Stomach (tissue), 9 donors: Measurements from ENCODE around the gene KIAA1191. TPM values are rescaled to one million over a fixed set of nuclear protein-coding genes. Genes with fewer than 3 reads are reported as not detected.

Source experiments
- DNase-seq, 2 donors: peaks; one replicate each; pipeline versions ENCODE4 v3.0.0 to v3.0.0-alpha.2; 2013 to 2019
- H3K27ac ChIP-seq, 5 donors: fragments of 200-600 bp in 4 of 5; sonication (generic) in 4 of 5; one replicate each; pipeline ENCODE4 v1.5.1; 2013 to 2019; ENCODE audit warnings: mild to moderate bottlenecking in 1 of 5, moderate library complexity in 1 of 5
- H3K27me3 ChIP-seq, 3 donors: fragments of 200-600 bp; sonication (generic); one replicate each; pipeline ENCODE4 v1.5.1; 2017 to 2019; ENCODE audit warnings: mixed run types in 1 of 3
- H3K36me3 ChIP-seq, 4 donors: fragments of 200-600 bp; sonication (generic); 1 replicate in 3 of 4; 2 replicates in 1 of 4; pipeline ENCODE4 v1.5.1; 2016 to 2019
- H3K4me1 ChIP-seq, 4 donors: fragments of 200-600 bp; sonication (generic); one replicate each; pipeline ENCODE4 v1.5.1; 2016 to 2019
- H3K4me3 ChIP-seq, 4 donors: fragments of 200-600 bp; sonication (generic) in 3 of 4; one replicate each; pipeline ENCODE4 v1.5.1; 2016 to 2019; ENCODE audit warnings: mild to moderate bottlenecking in 1 of 4
- H3K9me3 ChIP-seq, 4 donors: fragments of 200-600 bp; sonication (generic); one replicate each; pipeline ENCODE4 v1.5.1; 2016 to 2019
- CTCF ChIP-seq, 7 experiments: fragments of 450-650 bp in 4 of 7; fragments of 200-600 bp in 3 of 7; sonication (generic) in 3 of 7; IDR thresholded peaks; one replicate each; pipeline ENCODE4 v1.5.1; 2016 to 2019; ENCODE audit warnings: antibody characterized with exemption in 7 of 7, control low read depth in 2 of 7, mild to moderate bottlenecking in 1 of 7
- EP300 ChIP-seq: sonication (generic); formaldehyde crosslinking; IDR thresholded peaks from one replicate; pipeline ENCODE4 v1.6.1; 2017; ENCODE audit warnings: antibody characterized with exemption
- POLR2A ChIP-seq, 4 donors: fragments of 450-650 bp; IDR thresholded peaks; one replicate each; pipeline ENCODE4 v1.6.1; 2016; ENCODE audit warnings: antibody characterized with exemption in 4 of 4, control low read depth in 2 of 4, mild to moderate bottlenecking in 1 of 4, moderate library complexity in 1 of 4
- POLR2AphosphoS5 ChIP-seq, 3 donors: sonication (generic); formaldehyde crosslinking; IDR thresholded peaks; one replicate each; pipeline ENCODE4 v1.6.1; 2016; ENCODE audit warnings: antibody characterized with exemption in 3 of 3
- whole genome bisulfite sequencing, 5 donors: extraction: QIAGEN DNeasy Blood & Tissue Kit in 3 of 5; methylation state at CpG; one replicate each; pipeline versions ENCODE4 v1.1.5 to v1.1.7; 2013 to 2018; 5-methylcytosine and 5-hydroxymethylcytosine counted together
- intact Hi-C: fragments of 100-400 bp; cut with DNase I; formaldehyde crosslinking; loops from one replicate; pipeline ENCODE4 v1.15.1; 2023; ENCODE audit warnings: low total_unique reads
- polyA plus RNA-seq, 3 donors: library from polyadenylated mRNA; stranded (reverse); fragments of 200-250 nt; gene quantifications; one replicate each; pipeline ENCODE4 v1.2.3, GENCODE V29; 2013
- total RNA-seq, 5 donors: library from RNA; depleted of rRNA; stranded (reverse); fragments of >200 nt; gene quantifications; one replicate each; pipeline versions ENCODE4 v1.1.0 to v1.2.3, GENCODE V29; 2014 to 2016
- donor health status: healthy with polysubstance abuse.
- donor health status: Bipolar disorder and iron deficiency.
- donor health status: healthy.

The KIAA1191 gene
- total and polyA plus RNA-seq, 8 donors: 6.1 to 398 (median 86.1) TPM

- TF ChIP-seq CTCF (IDR thresholded peaks at IDR 0.05): no peak
- no peak for TF ChIP-seq POLR2AphosphoS5 (IDR thresholded peaks at IDR 0.05)
- TF ChIP-seq POLR2A (IDR thresholded peaks at IDR 0.05): no peak
- no peak for TF ChIP-seq EP300
- DNase-seq: no peak
- H3K4me1 ChIP-seq: peaks cover 16 to 33% (median 29%) of the 10 kb centered on the region in 4 donors
- no peaks in the 10 kb centered on the region for H3K27me3 ChIP-seq
- WGBS, 5 donors: 79 to 95% (median 90%) methylated on average over 4 of the region's 4 CpGs
- H3K4me3 ChIP-seq: no peak overlapping the region
- peaks cover 18 to 66% (median 60%) of the 10 kb centered on the region in 4 donors for H3K36me3 ChIP-seq
- H3K27ac ChIP-seq: no peak overlapping the region
- intact Hi-C loops: no loop called here
- H3K9me3 ChIP-seq: no peaks in the 10 kb centered on the region
Measured at GRCh38 chr5:176391479-176391878, 29.9 kb upstream of the KIAA1191 start.

- Histone ChIP-seq H3K9me3 (no peaks in the 10 kb centered on the region), H3K27ac (peak overlapping the region; percentile 93 to 98 (median 97)), H3K4me1 (peaks cover 16 to 36% (median 31%) of the 10 kb centered on the region in 4 donors), H3K4me3 (peak overlapping the region; percentile 71 to 100 (median 92)), H3K36me3 (peaks cover 22 to 66% (median 53%) of the 10 kb centered on the region in 4 donors), H3K27me3 (no peaks in the 10 kb centered on the region)
- DNase-seq: no peak
- WGBS, 5 donors: 26 to 41% (median 27%) methylated on average over 27 to 41 of the region's 41 CpGs
- no peak for TF ChIP-seq CTCF (IDR thresholded peaks at IDR 0.05)
- TF ChIP-seq POLR2A (IDR thresholded peaks at IDR 0.05): peak in 1 of 4 donors; percentile 69
- no peak for TF ChIP-seq EP300
- peak; percentile 5 to 93 (median 64) for TF ChIP-seq POLR2AphosphoS5 (IDR thresholded peaks at IDR 0.05)
- intact Hi-C loops: no loop called here
Measured at GRCh38 chr5:176389135-176390123, 27.9 kb upstream of the KIAA1191 start.

GRCh38 chr5:176388444-176389134 lies 27.0 kb upstream of the KIAA1191 start, which contains the start of the genes HIGD2A and NOP16:
Gene HIGD2A, plus strand, starts transcription at chr5:176388751. Its CDS starts 69 bp downstream, at chr5:176388820.
Gene NOP16, minus strand, starts transcription at chr5:176388598. Its CDS starts 59 bp downstream, at chr5:176388539.
- H3K9me3 ChIP-seq: no peaks in the 10 kb centered on the region
- TF ChIP-seq POLR2AphosphoS5 (IDR thresholded peaks at IDR 0.05) (peak in 2 of 3 donors; percentile 80 to 92), CTCF (IDR thresholded peaks at IDR 0.05) (peak in 1 of 7 experiments; percentile 53), POLR2A (IDR thresholded peaks at IDR 0.05) (no peak), EP300 (no peak)
- peaks cover 29 to 66% (median 53%) of the 10 kb centered on the region in 4 donors for H3K36me3 ChIP-seq

GRCh38 chr5:176388003-176388443 lies 26.5 kb upstream of the KIAA1191 start:
- TF ChIP-seq POLR2A (IDR thresholded peaks at IDR 0.05) (no peak), EP300 (no peak), CTCF (IDR thresholded peaks at IDR 0.05) (no peak), POLR2AphosphoS5 (IDR thresholded peaks at IDR 0.05) (no peak)
- intact Hi-C loops: no loop called here
- H3K36me3 ChIP-seq: peaks cover 35 to 66% (median 53%) of the 10 kb centered on the region in 4 donors
- H3K4me1 ChIP-seq: peaks cover 16 to 36% (median 31%) of the 10 kb centered on the region in 4 donors
- H3K27ac ChIP-seq: peak overlapping the region; percentile 19 to 98 (median 96)
- WGBS, 5 donors: 0 to 2% (median 0%) methylated on average over 21 to 29 of the region's 29 CpGs
- DNase-seq: peak in 1 of 2 donors; percentile 51
- no peaks in the 10 kb centered on the region for H3K9me3 ChIP-seq
- H3K4me3 ChIP-seq: peak overlapping the region; percentile 71 to 100 (median 92)
- no peaks in the 10 kb centered on the region for H3K27me3 ChIP-seq

More at GRCh38 chr5:176388444-176389134, 27.0 kb upstream of the KIAA1191 start, which contains the start of the genes HIGD2A and NOP16:
- Histone ChIP-seq H3K27me3 (no peaks in the 10 kb centered on the region), H3K4me3 (peak within 1 kb of the TSS; percentile 71 to 100 (median 92)), H3K4me1 (peaks cover 16 to 36% (median 31%) of the 10 kb centered on the region in 4 donors), H3K27ac (peak within 1 kb of the TSS; percentile 93 to 98 (median 97))
- DNase-seq: peak; percentile 99
- intact Hi-C loops: no loop called here
- WGBS, 5 donors: 0 to 1% (median 0%) methylated on average over 47 of the region's 47 CpGs
